MM.1S (cell line): ENCODE measurements around the gene MCF2L2.

Experiments
- DNase-seq: peaks from one replicate; pipeline ENCODE4 v3.0.0-alpha.2; 2015
- H2AFZ ChIP-seq: fragments of 300-600 bp; sonication (generic); 2 replicates; pipeline ENCODE4 v1.6.0; 2016; ENCODE audit warnings: antibody characterized with exemption, low read length
- H3F3A ChIP-seq: fragments of 300-600 bp; sonication (generic); 2 replicates; pipeline ENCODE4 v1.6.1; 2016; ENCODE audit warnings: mild to moderate bottlenecking, antibody characterized with exemption, low read length, moderate library complexity, mixed read lengths; ENCODE audit not compliant: insufficient read depth
- H3K27ac ChIP-seq: fragments of 300-600 bp; sonication (generic); 2 replicates; pipeline ENCODE4 v1.5.1; 2016; ENCODE audit warnings: mild to moderate bottlenecking, low read length
- H3K27me3 ChIP-seq: fragments of 300-600 bp; sonication (generic); replicated peaks from 2 replicates; pipeline ENCODE4 v1.6.0; 2016; ENCODE audit warnings: low read length; ENCODE audit not compliant: insufficient read depth
- H3K36me3 ChIP-seq: fragments of 300-600 bp; sonication (generic); replicated peaks from 2 replicates; pipeline ENCODE4 v1.6.1; 2016; ENCODE audit warnings: mild to moderate bottlenecking, low read length, mixed read lengths; ENCODE audit not compliant: insufficient read depth
- H3K4me1 ChIP-seq: fragments of 300-600 bp; sonication (generic); 2 replicates; pipeline ENCODE4 v1.6.1; 2016; ENCODE audit warnings: low read length, mixed read lengths
- H3K4me2 ChIP-seq: fragments of 300-600 bp; sonication (generic); 2 replicates; pipeline ENCODE4 v1.6.0; 2016; ENCODE audit warnings: low read depth, low read length
- H3K4me3 ChIP-seq: fragments of 300-600 bp; sonication (generic); 2 replicates; pipeline ENCODE4 v1.5.1; 2016; ENCODE audit warnings: low read length, mixed read lengths
- H3K79me2 ChIP-seq: fragments of 300-600 bp; sonication (generic); 2 replicates; pipeline ENCODE4 v1.6.1; 2016; ENCODE audit warnings: mixed run types, low read length, mixed read lengths
- H3K9ac ChIP-seq: fragments of 300-600 bp; sonication (generic); 2 replicates; pipeline ENCODE4 v1.6.1; 2016; ENCODE audit warnings: low read length, mixed read lengths
- H3K9me2 ChIP-seq: fragments of 300-600 bp; sonication (generic); replicated peaks from 2 replicates; pipeline ENCODE4 v1.6.1; 2016; ENCODE audit warnings: mild to moderate bottlenecking, low read length, mixed read lengths; ENCODE audit not compliant: insufficient read depth
- H3K9me3 ChIP-seq: fragments of 300-600 bp; sonication (generic); replicated peaks from 2 replicates; pipeline ENCODE4 v1.6.1; 2016; ENCODE audit warnings: mild to moderate bottlenecking, low read length, mixed read lengths; ENCODE audit not compliant: insufficient read depth
- H4K20me1 ChIP-seq: fragments of 300-600 bp; sonication (generic); 2 replicates; pipeline ENCODE4 v1.6.1; 2016; ENCODE audit warnings: mild to moderate bottlenecking, low read length, moderate library complexity, mixed read lengths; ENCODE audit not compliant: insufficient read depth
- CTCF ChIP-seq: fragments of 300-600 bp; sonication (generic); IDR thresholded peaks from 2 replicates; pipeline ENCODE4 v1.5.1; 2016; ENCODE audit warnings: antibody characterized with exemption, low read length, mixed read lengths
- EZH2 ChIP-seq: fragments of 300-600 bp; sonication (generic); optimal IDR thresholded peaks from 2 replicates; pipeline ENCODE3; 2017; ENCODE audit warnings: low read depth, mild to moderate bottlenecking, antibody characterized with exemption, low read length, mixed read lengths
- EZH2phosphoT487 ChIP-seq: fragments of 300-600 bp; sonication (generic); IDR thresholded peaks from 2 replicates; pipeline ENCODE4 v1.6.1; 2018; ENCODE audit warnings: antibody characterized with exemption, low read length

The MCF2L2 gene

GRCh38 chr3:183255348-183255730 is 173.1 kb downstream of the MCF2L2 start:
- Histone ChIP-seq H3K9me3 (no peaks in the 10 kb centered on the region), H3K4me3 (no peak overlapping the region), H3K9ac (no peak overlapping the region), H3K36me3 (no peaks in the 10 kb centered on the region), H3K27ac (no peak overlapping the region), H2AFZ (no peak overlapping the region), H3K4me2 (no peak overlapping the region), H3F3A (no peaks in the 10 kb centered on the region), H3K27me3 (no peaks in the 10 kb centered on the region), H3K9me2 (no peaks in the 10 kb centered on the region), H3K79me2 (no peaks in the 10 kb centered on the region), H3K4me1 (no peaks in the 10 kb centered on the region), H4K20me1 (no peaks in the 10 kb centered on the region)
- no peak for TF ChIP-seq EZH2phosphoT487
- TF ChIP-seq EZH2 = no peak
- no peak for TF ChIP-seq CTCF
- no peak for DNase-seq

GRCh38 chr3:183254487-183255347 is 173.7 kb downstream of the MCF2L2 start:
- Histone ChIP-seq H3K9me3 (no peaks in the 10 kb centered on the region), H3K4me2 (no peak overlapping the region), H2AFZ (no peak overlapping the region), H3K4me1 (no peaks in the 10 kb centered on the region), H3K4me3 (no peak overlapping the region), H3K27ac (no peak overlapping the region), H3K27me3 (no peaks in the 10 kb centered on the region), H4K20me1 (no peaks in the 10 kb centered on the region), H3K9ac (no peak overlapping the region), H3K79me2 (no peaks in the 10 kb centered on the region), H3F3A (no peaks in the 10 kb centered on the region), H3K9me2 (no peaks in the 10 kb centered on the region), H3K36me3 (no peaks in the 10 kb centered on the region)
- no peak for DNase-seq
- TF ChIP-seq CTCF (no peak), EZH2 (no peak), EZH2phosphoT487 (no peak)

- Histone ChIP-seq H2AFZ (peak overlapping the region; percentile 16; the same call in 1 of the 2 replicates), H3K4me3 (peak overlapping the region; percentile 40), H3K36me3 (no peaks in the 10 kb centered on the region), H3F3A (no peaks in the 10 kb centered on the region), H3K9me3 (no peaks in the 10 kb centered on the region), H3K79me2 (no peaks in the 10 kb centered on the region), H3K27me3 (no peaks in the 10 kb centered on the region), H3K4me1 (no peaks in the 10 kb centered on the region), H3K9ac (no peak overlapping the region), H4K20me1 (no peaks in the 10 kb centered on the region), H3K4me2 (peak overlapping the region; percentile 79), H3K27ac (no peak overlapping the region), H3K9me2 (no peaks in the 10 kb centered on the region)
- DNase-seq = no peak
- TF ChIP-seq EZH2 (no peak), EZH2phosphoT487 (no peak), CTCF (no peak)
Measured at GRCh38 chr3:183253528-183254486, 174.6 kb downstream of the MCF2L2 start.
